H9 (cell line): ENCODE data around the gene ATF5. TPM values are rescaled to one million over a fixed set of nuclear protein-coding genes. Genes with fewer than 3 reads are reported as not detected.

ENCODE experiments used
- DNase-seq: peaks from one replicate; pipeline ENCODE4 v3.0.0-alpha.2; 2017
- H2AFZ ChIP-seq: one replicate; pipeline ENCODE4 v1.6.1; 2013; ENCODE audit warnings: mild to moderate bottlenecking, low read length, control low read depth, moderate library complexity
- H2AK5ac ChIP-seq: 2 replicates; pipeline ENCODE4 v1.6.1; 2013; ENCODE audit warnings: low read length, control low read depth, mixed read lengths; ENCODE audit not compliant: insufficient read length
- H2BK120ac ChIP-seq: one replicate; pipeline ENCODE4 v1.6.1; 2013; ENCODE audit warnings: low read depth, mild to moderate bottlenecking, low read length, control low read depth, inconsistent platforms; ENCODE audit not compliant: poor library complexity, severe bottlenecking
- H2BK12ac ChIP-seq: 2 replicates; pipeline ENCODE4 v1.6.1; 2013; ENCODE audit warnings: low read length, control low read depth, mixed read lengths, low read depth; ENCODE audit not compliant: insufficient read length
- H2BK15ac ChIP-seq: 2 replicates; pipeline ENCODE4 v1.6.1; 2013; ENCODE audit warnings: low read depth, low read length, control low read depth
- H2BK20ac ChIP-seq: one replicate; pipeline ENCODE4 v1.6.1; 2013; ENCODE audit warnings: low read depth, mild to moderate bottlenecking, low read length, control low read depth, inconsistent platforms; ENCODE audit not compliant: poor library complexity, severe bottlenecking
- H2BK5ac ChIP-seq: 2 replicates; pipeline ENCODE4 v1.6.1; 2013; ENCODE audit warnings: low read length, control low read depth, mixed read lengths; ENCODE audit not compliant: insufficient read length
- H3K14ac ChIP-seq: 2 replicates; pipeline ENCODE4 v1.6.1; 2013; ENCODE audit warnings: low read length, control low read depth; ENCODE audit not compliant: insufficient read depth
- H3K18ac ChIP-seq: 2 replicates; pipeline ENCODE4 v1.6.1; 2013; ENCODE audit warnings: low read depth, mild to moderate bottlenecking, mixed read lengths, low read length, control low read depth; ENCODE audit not compliant: insufficient read length
- H3K23ac ChIP-seq: 2 replicates; pipeline ENCODE4 v1.6.1; 2013; ENCODE audit warnings: low read length, control low read depth, mixed read lengths, low read depth; ENCODE audit not compliant: insufficient read length
- H3K23me2 ChIP-seq: 2 replicates; pipeline ENCODE4 v1.6.1; 2013; ENCODE audit warnings: low read depth, mild to moderate bottlenecking, mixed read lengths, low read length, control low read depth; ENCODE audit not compliant: insufficient read length, poor library complexity, severe bottlenecking
- H3K27ac ChIP-seq: 2 replicates; pipeline ENCODE4 v1.5.1; 2013; ENCODE audit warnings: low read length, control low read depth, mixed read lengths, low read depth; ENCODE audit not compliant: insufficient read length
- H3K27me3 ChIP-seq: 2 replicates; pipeline ENCODE4 v1.6.1; 2013; ENCODE audit warnings: low read length, control low read depth, inconsistent platforms; ENCODE audit not compliant: insufficient read depth
- H3K4ac ChIP-seq: 2 replicates; pipeline ENCODE4 v1.6.1; 2013; ENCODE audit warnings: low read depth, mild to moderate bottlenecking, control low read depth, inconsistent platforms, low read length, moderate library complexity
- H3K4me1 ChIP-seq: 2 replicates; pipeline ENCODE4 v1.6.1; 2013; ENCODE audit warnings: low read length, control low read depth, inconsistent platforms; ENCODE audit not compliant: insufficient read depth
- H3K4me2 ChIP-seq: 2 replicates; pipeline ENCODE4 v1.6.1; 2013; ENCODE audit warnings: low read length, control low read depth, mixed read lengths; ENCODE audit not compliant: insufficient read length, insufficient read depth
- H3K56ac ChIP-seq: 2 replicates; pipeline ENCODE4 v1.6.1; 2013; ENCODE audit warnings: low read depth, mild to moderate bottlenecking, mixed read lengths, low read length, control low read depth; ENCODE audit not compliant: insufficient read length
- H3K79me1 ChIP-seq: 2 replicates; pipeline ENCODE4 v1.6.1; 2013; ENCODE audit warnings: low read depth, mild to moderate bottlenecking, moderate library complexity, low read length, control low read depth, inconsistent platforms; ENCODE audit not compliant: insufficient read depth, poor library complexity, severe bottlenecking
- H3K79me2 ChIP-seq: 2 replicates; pipeline ENCODE4 v1.6.1; 2013; ENCODE audit warnings: low read length, control low read depth, inconsistent platforms; ENCODE audit not compliant: insufficient read depth
- H3K9ac ChIP-seq: 2 replicates; pipeline ENCODE4 v1.6.1; 2013; ENCODE audit warnings: low read length, control low read depth, mixed read lengths; ENCODE audit not compliant: insufficient read length; ENCODE audit errors: extremely low read depth
- H3K9me3 ChIP-seq: one replicate; pipeline ENCODE4 v1.6.1; 2013; ENCODE audit warnings: low read depth, low read length, inconsistent platforms; ENCODE audit not compliant: control insufficient read depth
- H3T11ph ChIP-seq: one replicate; pipeline ENCODE4 v1.6.1; 2013; ENCODE audit warnings: mild to moderate bottlenecking, low read length, control low read depth, inconsistent platforms
- H4K20me1 ChIP-seq: one replicate; pipeline ENCODE4 v1.6.1; 2013; ENCODE audit not compliant: control insufficient read depth, insufficient read length, insufficient read depth
- H4K5ac ChIP-seq: 2 replicates; pipeline ENCODE4 v1.6.1; 2013; ENCODE audit warnings: low read depth, mild to moderate bottlenecking, mixed read lengths, low read length, control low read depth; ENCODE audit not compliant: insufficient read length
- H4K8ac ChIP-seq: replicated peaks from 2 replicates; pipeline ENCODE4 v1.6.1; 2013; ENCODE audit warnings: low read length, control low read depth, mixed read lengths, low read depth; ENCODE audit not compliant: insufficient read length
- H4K91ac ChIP-seq: 2 replicates; pipeline ENCODE4 v1.6.1; 2013; ENCODE audit warnings: low read depth, mild to moderate bottlenecking, moderate library complexity, mixed read lengths, low read length, control low read depth; ENCODE audit not compliant: insufficient read length
- H3K27ac Mint-ChIP-seq, 3 experiments: 2 replicates in 2 of 3; 3 replicates in 1 of 3; pipeline ENCODE4 v1.8.0; 2020 to 2021; ENCODE audit warnings: mixed read lengths in 3 of 3, mild to moderate bottlenecking in 1 of 3, moderate library complexity in 1 of 3
- H3K27me3 Mint-ChIP-seq: 2 replicates; pipeline ENCODE4 v1.8.0; 2021; ENCODE audit warnings: low read depth, mild to moderate bottlenecking, moderate library complexity, mixed read lengths
- H3K36me3 Mint-ChIP-seq, 3 experiments: 2 replicates in 2 of 3; 3 replicates in 1 of 3; pipeline ENCODE4 v1.8.0; 2020 to 2021; ENCODE audit warnings: low read depth in 3 of 3, mixed read lengths in 3 of 3; ENCODE audit not compliant: insufficient read depth in 1 of 3
- H3K4me1 Mint-ChIP-seq, 2 experiments: 2 replicates each; pipeline ENCODE4 v1.8.0; 2020; ENCODE audit warnings: mixed read lengths in 2 of 2
- H3K4me3 Mint-ChIP-seq, 2 experiments: 2 replicates in 1 of 2; 3 replicates in 1 of 2; pipeline ENCODE4 v1.8.0; 2020 to 2021; ENCODE audit warnings: mild to moderate bottlenecking in 2 of 2, mixed read lengths in 2 of 2, moderate library complexity in 1 of 2
- H3K9me3 Mint-ChIP-seq, 2 experiments: 2 replicates in 1 of 2; 3 replicates in 1 of 2; pipeline ENCODE4 v1.8.0; 2020; ENCODE audit warnings: mild to moderate bottlenecking in 2 of 2, mixed read lengths in 2 of 2, moderate library complexity in 1 of 2
- WGBS: extraction: QIAGEN DNeasy Blood & Tissue Kit; methylation state at CpG from one replicate; pipeline ENCODE4 v1.1.7; 2013; ENCODE audit warnings: missing lambda C conversion rate, low lambda C conversion rate, mixed read lengths; ENCODE audit not compliant: insufficient read length; ENCODE audit errors: extremely low coverage; 5-methylcytosine and 5-hydroxymethylcytosine counted together
- total RNA-seq: library from RNA; stranded (reverse); gene quantifications from 2 replicates; pipeline ENCODE4 v1.2.1, GENCODE V29; 2021
- TF ChIP-seq, protein P1 (sequence below): fragments of 200-600 bp; sonication (generic); conservative IDR thresholded peaks from 3 replicates; pipeline ENCODE4 v1.8.0; 2021; ENCODE audit warnings: antibody characterized with exemption, mild to moderate bottlenecking

ATF5 gene
- total RNA-seq, 1 experiment from 2014 or later: 18.5 TPM

DNA sequence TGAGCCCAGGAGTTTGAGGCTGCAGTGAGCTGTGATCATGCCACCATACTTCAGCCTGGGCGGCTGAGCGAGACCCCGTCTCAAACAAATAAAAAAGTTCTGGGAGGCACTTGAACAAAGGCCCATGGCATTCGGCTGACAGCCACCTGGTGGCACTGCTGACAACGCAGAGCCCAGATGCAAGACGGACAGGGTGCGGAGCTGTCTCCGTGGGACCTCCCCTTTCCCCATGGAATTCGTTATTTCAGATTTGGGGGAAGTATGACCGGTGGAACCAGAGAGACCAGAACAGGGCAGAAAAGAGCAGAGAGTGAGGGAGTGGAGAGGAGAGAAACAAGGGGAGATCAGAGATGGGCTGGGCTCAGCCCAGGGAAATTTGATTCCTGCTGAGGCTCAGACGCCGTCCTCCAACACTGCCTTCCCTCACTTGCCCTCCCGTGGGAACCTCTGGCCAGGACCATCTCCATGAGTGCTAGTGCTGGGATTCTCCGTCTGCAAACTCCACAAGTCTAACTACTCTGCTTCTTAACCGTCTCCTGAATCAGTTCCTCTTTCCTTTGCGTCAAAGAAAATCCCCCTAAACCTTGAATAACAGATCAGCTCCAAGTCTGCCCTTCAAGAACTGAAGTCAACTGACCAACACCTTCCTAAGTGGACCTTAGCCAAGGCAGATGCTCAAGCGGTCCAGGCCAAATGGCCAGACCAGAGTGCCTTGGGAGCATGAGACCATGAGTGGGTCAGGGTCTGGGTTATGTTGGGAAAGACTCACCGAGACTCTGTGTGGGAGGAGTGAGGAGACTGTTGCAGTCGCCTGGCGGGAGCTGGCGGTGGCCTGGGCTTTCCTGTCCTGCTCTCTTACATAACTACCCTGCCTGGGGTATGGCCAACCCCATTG, 11.9 kb upstream of the ATF5 start:
- H3K23me2 ChIP-seq: no peaks in the 10 kb centered on the region
- no peak overlapping the region for H2BK12ac ChIP-seq
- TF ChIP-seq, protein P1, sequence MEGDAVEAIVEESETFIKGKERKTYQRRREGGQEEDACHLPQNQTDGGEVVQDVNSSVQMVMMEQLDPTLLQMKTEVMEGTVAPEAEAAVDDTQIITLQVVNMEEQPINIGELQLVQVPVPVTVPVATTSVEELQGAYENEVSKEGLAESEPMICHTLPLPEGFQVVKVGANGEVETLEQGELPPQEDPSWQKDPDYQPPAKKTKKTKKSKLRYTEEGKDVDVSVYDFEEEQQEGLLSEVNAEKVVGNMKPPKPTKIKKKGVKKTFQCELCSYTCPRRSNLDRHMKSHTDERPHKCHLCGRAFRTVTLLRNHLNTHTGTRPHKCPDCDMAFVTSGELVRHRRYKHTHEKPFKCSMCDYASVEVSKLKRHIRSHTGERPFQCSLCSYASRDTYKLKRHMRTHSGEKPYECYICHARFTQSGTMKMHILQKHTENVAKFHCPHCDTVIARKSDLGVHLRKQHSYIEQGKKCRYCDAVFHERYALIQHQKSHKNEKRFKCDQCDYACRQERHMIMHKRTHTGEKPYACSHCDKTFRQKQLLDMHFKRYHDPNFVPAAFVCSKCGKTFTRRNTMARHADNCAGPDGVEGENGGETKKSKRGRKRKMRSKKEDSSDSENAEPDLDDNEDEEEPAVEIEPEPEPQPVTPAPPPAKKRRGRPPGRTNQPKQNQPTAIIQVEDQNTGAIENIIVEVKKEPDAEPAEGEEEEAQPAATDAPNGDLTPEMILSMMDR: peak; percentile 55
- H3K4me1 ChIP-seq: no peaks in the 10 kb centered on the region
- Mint-ChIP-seq H3K27me3 (no peaks in the 10 kb centered on the region), H3K27ac (peak overlapping the region; percentile 37 to 82 (median 75); a peak in 4 of 7 replicates), H3K9me3 (peaks cover 0 to 3% of the 10 kb centered on the region in 2 experiments; a peak in 1 of 5 replicates), H3K4me1 (peaks cover 21 to 34% of the 10 kb centered on the region in 2 experiments), H3K4me3 (no peak overlapping the region), H3K36me3 (peaks cover 62 to 85% (median 82%) of the 10 kb centered on the region in 3 experiments)
- H3T11ph ChIP-seq: no peak overlapping the region
- no peak overlapping the region for H2AK5ac ChIP-seq
- no peak overlapping the region for H3K4ac ChIP-seq
- no peak overlapping the region for H4K5ac ChIP-seq
- H3K9ac ChIP-seq: no peak overlapping the region
- no peak overlapping the region for H2BK120ac ChIP-seq
- H2BK20ac ChIP-seq: no peak overlapping the region
- H4K20me1 ChIP-seq: peaks cover 4% of the 10 kb centered on the region
- H3K27ac ChIP-seq: no peak overlapping the region
- H3K9me3 ChIP-seq: no peaks in the 10 kb centered on the region
- peak; percentile 67 for DNase-seq
- H2BK5ac ChIP-seq: no peak overlapping the region
- WGBS: no CpG with 5 or more reads among the region's 21 CpGs
- no peak overlapping the region for H3K56ac ChIP-seq
- H3K4me2 ChIP-seq: no peak overlapping the region
- H2AFZ ChIP-seq: no peak overlapping the region
- no peak overlapping the region for H3K14ac ChIP-seq
- H4K91ac ChIP-seq: no peak overlapping the region
- H2BK15ac ChIP-seq: no peak overlapping the region
- H3K27me3 ChIP-seq: no peaks in the 10 kb centered on the region
- no peak overlapping the region for H4K8ac ChIP-seq
- no peak overlapping the region for H3K23ac ChIP-seq
- peaks cover 12% of the 10 kb centered on the region for H3K79me1 ChIP-seq
- H3K79me2 ChIP-seq: peaks cover 15% of the 10 kb centered on the region; the same call in 1 of the 2 replicates
- no peak overlapping the region for H3K18ac ChIP-seq
